Neural progenitor cell (in vitro differentiated cells): ENCODE data around the gene FHOD3. TPM values are rescaled to one million over a fixed set of nuclear protein-coding genes. Genes with fewer than 3 reads are reported as not detected.

Source experiments
- DNase-seq: peaks from one replicate; pipeline ENCODE4 v3.0.0-alpha.2; 2016; ENCODE audit warnings: low spot score
- H2AFZ ChIP-seq: fragments of 200-600 bp; sonication (generic); replicated peaks from 2 replicates; pipeline ENCODE4 v1.6.1; 2016; ENCODE audit warnings: antibody characterized with exemption
- H3F3A ChIP-seq: fragments of 200-600 bp; sonication (generic); 2 replicates; pipeline ENCODE4 v1.6.1; 2016; ENCODE audit warnings: antibody characterized with exemption, low read depth
- H3K27ac ChIP-seq: fragments of 200-600 bp; sonication (generic); 2 replicates; pipeline ENCODE4 v1.5.1; 2016; ENCODE audit warnings: mild to moderate bottlenecking
- H3K27me3 ChIP-seq: fragments of 200-600 bp; sonication (generic); 2 replicates; pipeline ENCODE4 v1.6.1; 2016; ENCODE audit warnings: mild to moderate bottlenecking, moderate library complexity
- H3K36me3 ChIP-seq: fragments of 200-600 bp; sonication (generic); 2 replicates; pipeline ENCODE4 v1.5.1; 2016
- H3K4me1 ChIP-seq: fragments of 200-600 bp; sonication (generic); 2 replicates; pipeline ENCODE4 v1.6.1; 2016; ENCODE audit warnings: mixed run types
- H3K4me2 ChIP-seq: fragments of 200-600 bp; sonication (generic); 2 replicates; pipeline ENCODE4 v1.6.1; 2016
- H3K4me3 ChIP-seq: fragments of 200-600 bp; sonication (generic); 2 replicates; pipeline ENCODE4 v1.5.1; 2016
- H3K79me2 ChIP-seq: fragments of 200-600 bp; sonication (generic); 2 replicates; pipeline ENCODE4 v1.6.1; 2016; ENCODE audit warnings: low read depth
- H3K9ac ChIP-seq: fragments of 200-600 bp; sonication (generic); 2 replicates; pipeline ENCODE4 v1.6.1; 2016
- H3K9me3 ChIP-seq: fragments of 200-600 bp; sonication (generic); 2 replicates; pipeline ENCODE4 v1.5.1; 2016; ENCODE audit warnings: low read depth
- H4K20me1 ChIP-seq: fragments of 200-600 bp; sonication (generic); 2 replicates; pipeline ENCODE4 v1.6.1; 2016; ENCODE audit warnings: low read depth
- H3K27ac Mint-ChIP-seq: 3 replicates; pipeline ENCODE4 v1.8.0; 2021; ENCODE audit warnings: mixed read lengths
- H3K27me3 Mint-ChIP-seq: 2 replicates; pipeline ENCODE4 v1.8.0; 2022; ENCODE audit warnings: low read depth, mild to moderate bottlenecking, inconsistent platforms, moderate library complexity, mixed read lengths; ENCODE audit not compliant: insufficient read depth
- H3K36me3 Mint-ChIP-seq: 3 replicates; pipeline ENCODE4 v1.8.0; 2021; ENCODE audit warnings: mixed read lengths
- H3K4me1 Mint-ChIP-seq: 3 replicates; pipeline ENCODE4 v1.8.0; 2021; ENCODE audit warnings: mixed read lengths
- H3K4me3 Mint-ChIP-seq: 3 replicates; pipeline ENCODE4 v1.8.0; 2021; ENCODE audit warnings: mild to moderate bottlenecking, moderate library complexity, mixed read lengths
- H3K9me3 Mint-ChIP-seq: 3 replicates; pipeline ENCODE4 v1.8.0; 2020; ENCODE audit warnings: mixed read lengths
- CTCF ChIP-seq: fragments of 200-600 bp; sonication (generic); IDR thresholded peaks from 2 replicates; pipeline ENCODE4 v1.5.1; 2017; ENCODE audit warnings: antibody characterized with exemption, mild to moderate bottlenecking
- EZH2 ChIP-seq: fragments of 200-600 bp; sonication (generic); IDR thresholded peaks from 2 replicates; pipeline ENCODE4 v1.6.1; 2017; ENCODE audit warnings: antibody characterized with exemption, mild to moderate bottlenecking, moderate library complexity
- EZH2phosphoT487 ChIP-seq: fragments of 200-600 bp; sonication (generic); IDR thresholded peaks from 2 replicates; pipeline ENCODE4 v1.6.1; 2017; ENCODE audit warnings: antibody characterized with exemption
- total RNA-seq: library from RNA; depleted of rRNA; stranded (reverse); fragments of >200 nt; gene quantifications from 2 replicates; pipeline ENCODE4 v1.2.3, GENCODE V29; 2015; ENCODE audit warnings: low replicate concordance

Gene FHOD3
- total RNA-seq, 1 donor from 2014 or later: 69.7 TPM

- Histone ChIP-seq H2AFZ (no peak overlapping the region), H3K4me1 (peaks cover 22% of the 10 kb centered on the region), H3K79me2 (peaks cover 3% of the 10 kb centered on the region), H3K4me2 (no peak overlapping the region), H3K9me3 (no peaks in the 10 kb centered on the region), H3K9ac (no peak overlapping the region), H3K4me3 (no peak overlapping the region), H3F3A (peaks cover 23% of the 10 kb centered on the region), H3K27me3 (no peaks in the 10 kb centered on the region), H3K27ac (no peak overlapping the region), H3K36me3 (no peaks in the 10 kb centered on the region), H4K20me1 (peaks cover 19% of the 10 kb centered on the region)
- H3K27me3 Mint-ChIP-seq: no peaks in the 10 kb centered on the region
- DNase-seq: no peak
- TF ChIP-seq CTCF (no peak), EZH2 (no peak)
- peaks cover 34% of the 10 kb centered on the region for H3K36me3 Mint-ChIP-seq
- H3K27ac Mint-ChIP-seq: no peak overlapping the region
- no peak overlapping the region for H3K4me3 Mint-ChIP-seq
- peaks cover 43% of the 10 kb centered on the region for H3K4me1 Mint-ChIP-seq
- peaks cover 18% of the 10 kb centered on the region for H3K9me3 Mint-ChIP-seq
Observed at GRCh38 chr18:36578871-36579710, 281.6 kb downstream of the FHOD3 start.

GRCh38 chr18:36580266-36580665, 282.8 kb downstream of the FHOD3 start:
- Histone ChIP-seq H3K9ac (no peak overlapping the region), H3F3A (peaks cover 33% of the 10 kb centered on the region), H3K4me1 (peaks cover 33% of the 10 kb centered on the region), H3K4me3 (no peak overlapping the region), H3K4me2 (no peak overlapping the region), H2AFZ (no peak overlapping the region), H3K79me2 (peaks cover 14% of the 10 kb centered on the region), H3K27me3 (no peaks in the 10 kb centered on the region), H3K9me3 (no peaks in the 10 kb centered on the region), H4K20me1 (peaks cover 20% of the 10 kb centered on the region), H3K36me3 (no peaks in the 10 kb centered on the region), H3K27ac (no peak overlapping the region)
- Mint-ChIP-seq H3K4me1 (peaks cover 48% of the 10 kb centered on the region), H3K27ac (no peak overlapping the region), H3K9me3 (peaks cover 18% of the 10 kb centered on the region), H3K27me3 (no peaks in the 10 kb centered on the region), H3K36me3 (peaks cover 34% of the 10 kb centered on the region), H3K4me3 (no peak overlapping the region)
- TF ChIP-seq EZH2 (no peak), CTCF (no peak), EZH2phosphoT487 (no peak)
- no peak for DNase-seq

DNA sequence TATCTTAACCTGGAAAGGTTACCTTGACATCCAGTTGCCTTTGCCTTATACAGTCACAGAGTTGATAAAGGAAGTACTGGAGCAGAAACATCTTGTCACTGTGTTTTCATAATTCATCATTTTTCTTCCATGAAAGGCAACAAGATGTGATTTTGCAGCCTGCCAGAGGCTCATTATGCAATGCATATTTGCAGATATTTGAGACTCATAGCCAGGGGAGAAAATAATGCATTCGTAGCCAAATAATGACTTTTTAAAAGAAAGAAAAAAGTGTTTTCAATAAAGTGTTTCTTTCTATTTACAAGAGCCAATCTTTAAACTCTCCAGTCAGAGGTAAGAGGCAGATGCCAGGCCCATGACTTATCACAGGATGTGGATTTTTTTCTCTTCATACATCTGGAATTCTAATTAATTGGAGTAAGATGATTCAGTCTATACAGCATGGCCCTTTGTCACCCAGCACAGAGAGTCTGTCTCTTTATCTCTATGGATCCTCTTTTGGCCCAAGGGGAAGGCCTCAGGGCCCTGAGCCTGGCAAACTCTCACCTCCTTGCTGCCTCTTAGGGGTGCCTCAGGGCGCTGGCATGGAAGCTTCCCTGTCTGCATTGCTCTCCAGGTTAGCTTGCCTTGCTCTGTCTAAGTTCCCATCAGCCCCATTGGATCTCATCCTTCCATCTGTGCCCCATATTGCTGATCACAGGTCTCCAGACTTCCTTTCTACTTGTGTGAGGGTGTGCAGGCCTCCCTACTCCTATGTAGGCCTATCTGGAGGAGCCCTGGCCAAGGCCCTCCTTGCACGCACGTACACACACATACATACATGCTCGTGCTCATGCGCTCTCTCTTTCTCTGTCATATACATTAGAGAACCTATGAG, 283.6 kb downstream of the FHOD3 start:
- DNase-seq: no peak
- Mint-ChIP-seq H3K36me3 (peaks cover 35% of the 10 kb centered on the region), H3K27ac (peak overlapping the region; percentile 81), H3K4me1 (peaks cover 50% of the 10 kb centered on the region), H3K9me3 (peaks cover 21% of the 10 kb centered on the region), H3K27me3 (no peaks in the 10 kb centered on the region), H3K4me3 (no peak overlapping the region)
- H3K4me1 ChIP-seq: peaks cover 39% of the 10 kb centered on the region
- TF ChIP-seq CTCF (no peak), EZH2 (no peak), EZH2phosphoT487 (no peak)
- peaks cover 20% of the 10 kb centered on the region for H4K20me1 ChIP-seq
- peaks cover 15% of the 10 kb centered on the region for H3K79me2 ChIP-seq
- no peak overlapping the region for H3K4me3 ChIP-seq
- H3K36me3 ChIP-seq: no peaks in the 10 kb centered on the region
- H3K27ac ChIP-seq: no peak overlapping the region
- no peaks in the 10 kb centered on the region for H3K9me3 ChIP-seq
- H3F3A ChIP-seq: peaks cover 33% of the 10 kb centered on the region
- H3K4me2 ChIP-seq: no peak overlapping the region
- no peak overlapping the region for H3K9ac ChIP-seq
- H3K27me3 ChIP-seq: no peaks in the 10 kb centered on the region
- H2AFZ ChIP-seq: no peak overlapping the region
